ENCODE measurements around the gene PDZD2.

Gene PDZD2

DNA sequence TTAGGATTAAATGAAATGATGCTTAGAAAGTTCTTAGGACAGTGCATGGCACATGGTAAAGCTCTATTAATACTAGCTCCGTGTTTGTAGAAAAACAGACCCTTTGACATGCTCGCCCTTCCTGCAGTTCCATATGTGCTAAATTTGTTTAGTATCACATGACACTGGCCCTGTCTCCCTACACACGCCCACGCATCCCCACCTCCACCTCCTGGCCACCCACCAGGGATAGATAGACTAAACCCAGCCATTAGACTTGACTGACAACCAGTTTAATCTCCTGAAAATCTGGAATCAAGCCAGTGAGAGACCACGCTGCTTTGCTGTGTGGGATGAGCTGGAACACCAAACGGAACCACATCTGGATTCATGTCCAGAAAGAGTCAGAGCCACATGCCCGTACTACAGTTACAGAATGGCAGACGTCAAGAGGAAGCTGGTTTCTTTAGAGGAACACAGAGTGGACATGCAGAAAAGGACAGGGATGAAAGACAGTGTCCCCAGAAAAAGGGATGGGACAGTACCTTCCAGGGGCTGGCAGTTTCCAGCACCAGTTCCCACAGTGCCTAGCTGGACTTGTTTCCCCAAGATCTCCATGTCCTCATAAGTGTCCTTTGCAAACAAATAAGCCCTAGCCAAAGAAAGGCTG is 186.1 kb downstream of the PDZD2 start:
- DNase-seq (ENCODE audit: low read depth), result no peak

DNA sequence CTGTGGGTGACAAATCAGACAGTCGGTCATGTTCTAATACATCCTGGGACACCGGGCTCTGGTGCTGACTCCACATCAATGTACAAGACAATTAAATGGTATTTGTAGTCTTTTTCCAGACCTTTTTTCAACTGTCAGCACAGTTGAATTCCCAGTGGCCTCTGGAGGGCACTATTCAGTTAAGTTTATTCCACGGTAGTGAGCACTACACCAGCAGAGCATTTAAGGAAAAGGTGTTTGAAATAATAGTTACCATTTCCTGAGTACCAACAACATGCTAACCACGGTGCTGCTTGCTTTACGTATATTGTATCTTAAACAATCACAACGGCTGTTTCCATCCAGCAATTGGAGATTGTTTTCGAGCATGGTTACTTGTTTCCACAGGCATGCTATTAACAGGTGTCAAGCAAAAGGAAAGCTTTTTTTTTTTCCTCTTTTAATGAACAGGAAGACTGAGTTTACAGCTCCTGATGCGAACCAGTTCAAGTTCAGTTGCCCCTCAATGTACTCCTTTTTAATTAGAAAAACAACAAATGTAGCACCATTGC is 186.7 kb downstream of the PDZD2 start:
- DNase-seq (ENCODE audit: low read depth), result no peak

DNA sequence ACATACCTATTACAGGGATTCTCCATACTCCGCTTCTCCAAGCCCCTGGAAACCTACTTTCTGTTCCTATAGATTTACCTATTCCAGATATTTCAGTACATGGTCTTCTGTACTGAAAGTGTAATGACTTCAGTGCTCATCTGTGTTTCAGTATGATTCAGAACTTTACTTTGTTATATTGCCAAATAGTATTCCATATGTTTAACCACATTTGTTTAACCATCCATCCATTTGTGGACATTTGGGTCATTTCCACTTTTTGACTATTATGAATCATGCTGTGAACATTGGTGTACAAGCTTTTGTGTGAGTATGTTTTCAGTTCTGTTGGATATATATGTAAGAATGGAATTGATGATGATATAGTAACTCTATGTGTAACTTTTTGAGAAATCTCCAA is 188.9 kb downstream of the PDZD2 start:
- no peak for DNase-seq (ENCODE audit: low read depth)

DNA sequence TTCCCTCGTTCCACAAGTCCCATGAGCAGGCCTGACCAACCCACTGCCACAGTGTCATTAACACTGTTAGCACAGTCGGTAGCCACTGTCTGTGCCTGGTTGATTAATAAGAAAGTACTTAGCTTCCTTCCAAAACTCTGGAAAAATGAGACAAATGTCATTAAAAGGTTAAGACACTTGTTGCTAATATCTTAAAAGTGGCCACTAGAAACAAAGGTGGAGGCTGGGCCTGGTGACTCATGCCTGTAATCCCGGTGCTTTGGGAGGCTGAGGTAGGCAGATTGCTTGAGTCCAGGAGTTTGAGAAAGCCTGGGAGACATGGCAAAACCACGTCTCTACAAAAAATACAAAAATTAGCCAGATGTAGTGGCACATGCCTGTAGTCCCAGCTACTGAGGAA is 194.0 kb downstream of the PDZD2 start:
- no peak for DNase-seq (ENCODE audit: low read depth)

DNA sequence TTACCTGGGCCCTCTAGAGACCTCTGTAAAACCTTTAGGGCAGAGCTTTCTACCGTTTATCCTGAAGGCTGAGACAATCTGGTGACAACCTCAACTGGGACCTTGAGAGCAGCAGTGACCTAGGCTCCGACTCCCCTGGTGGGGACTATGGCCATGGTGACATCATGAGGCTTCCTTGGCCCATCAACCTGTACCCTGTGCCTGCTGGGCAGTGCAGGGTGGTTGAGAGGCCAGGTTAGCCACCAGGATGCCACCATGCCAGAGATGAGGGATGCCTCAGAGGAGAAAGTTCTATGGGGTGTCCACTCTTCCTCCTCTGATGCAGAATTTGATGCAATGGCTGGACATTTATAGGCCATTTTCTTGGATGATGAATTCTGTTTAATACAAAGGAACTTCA is 194.8 kb downstream of the PDZD2 start:
- no peak for DNase-seq (ENCODE audit: low read depth)

DNA sequence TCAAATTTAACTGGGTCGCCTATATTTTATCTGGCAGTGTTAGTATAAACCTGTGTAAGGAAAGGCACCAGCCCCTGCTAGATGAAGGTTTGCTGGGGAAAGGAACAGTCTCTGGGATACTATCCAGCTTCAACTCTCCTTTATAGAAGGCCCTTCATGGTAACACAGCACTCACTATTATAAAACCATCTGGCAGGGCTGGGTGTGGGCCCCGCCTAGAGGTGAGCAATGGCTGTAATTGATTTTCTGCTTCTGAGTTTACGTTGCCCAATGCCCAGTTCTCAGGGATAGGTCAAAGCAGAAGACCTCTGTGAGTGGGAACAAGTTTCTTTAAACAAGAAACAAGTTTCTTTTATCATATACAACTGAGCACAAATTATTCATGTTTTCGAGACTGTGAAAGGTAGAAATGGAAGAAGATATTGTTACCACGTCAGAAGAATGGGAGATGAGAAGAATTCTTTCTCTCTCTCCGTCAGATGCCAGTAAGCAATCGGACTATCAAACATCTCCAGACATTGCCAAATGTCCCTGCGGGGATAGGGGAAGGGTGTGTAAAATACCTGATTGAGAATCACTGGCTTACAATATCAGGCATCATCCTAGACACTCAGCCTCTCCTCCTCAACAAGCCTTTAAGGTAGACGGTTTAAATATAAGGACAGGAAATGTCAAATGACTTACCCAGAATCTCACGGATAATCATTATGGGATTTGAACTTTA is 205.9 kb downstream of the PDZD2 start:
- DNase-seq (ENCODE audit: low read depth), result no peak

DNA sequence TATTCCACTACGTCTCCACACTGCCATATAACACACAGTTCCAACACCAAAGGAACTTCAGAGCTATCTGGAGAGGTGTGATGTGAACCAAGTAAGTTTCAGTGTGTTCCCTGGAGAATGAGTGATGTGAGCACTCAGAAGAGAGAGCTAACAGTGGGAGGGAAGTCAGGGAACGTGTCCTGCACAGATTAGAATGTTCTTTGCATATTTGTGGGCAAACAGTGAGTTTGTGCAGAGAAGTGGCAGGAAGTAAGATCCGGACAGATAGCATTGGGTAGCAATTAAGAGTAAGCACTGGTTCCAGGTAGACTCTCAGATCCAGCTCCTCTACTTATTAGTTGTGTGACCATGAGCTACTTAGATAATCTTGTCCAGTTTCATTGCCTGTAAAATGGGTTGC is 206.4 kb downstream of the PDZD2 start:
- no peak for DNase-seq (ENCODE audit: low read depth)

DNA sequence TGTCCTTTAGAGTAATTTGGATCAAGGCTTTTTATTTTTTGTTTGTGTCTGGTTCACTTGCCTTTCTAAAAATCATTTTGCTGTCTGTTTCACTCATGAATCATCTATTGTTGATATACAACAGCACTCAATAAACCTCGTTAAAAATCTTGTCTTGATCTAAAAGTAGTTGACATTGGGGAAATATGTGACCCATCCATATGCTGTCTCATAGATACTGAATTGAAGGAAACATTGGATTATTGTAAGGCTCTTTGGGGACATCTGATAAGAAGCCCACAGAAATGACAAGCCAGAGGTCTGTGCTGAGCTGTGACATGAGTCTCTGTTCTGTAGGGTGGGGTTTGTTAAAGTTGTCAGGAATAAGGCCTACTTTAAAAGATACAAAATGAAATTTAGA is 208.0 kb downstream of the PDZD2 start:
- no peak for DNase-seq (ENCODE audit: low read depth)

DNA sequence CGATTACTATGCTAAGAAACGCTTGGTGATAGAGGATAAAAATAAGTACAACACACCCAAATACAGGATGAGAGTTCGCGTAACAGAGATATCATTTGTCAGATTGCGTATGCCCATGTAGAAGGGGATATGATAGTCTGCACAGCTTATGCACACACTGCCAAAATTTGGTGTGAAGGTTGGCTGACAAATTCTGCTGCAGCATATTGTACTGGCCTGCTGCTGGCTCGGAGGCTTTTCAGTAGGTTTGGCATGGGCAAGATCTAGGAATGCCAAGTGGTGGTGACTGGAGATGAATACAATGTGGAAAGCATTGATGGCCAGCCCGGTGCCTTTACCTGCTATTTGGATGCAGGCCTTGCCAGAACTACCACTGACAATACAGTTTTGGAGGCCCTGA is 208.4 kb downstream of the PDZD2 start:
- no peak for DNase-seq (ENCODE audit: low read depth)

DNA sequence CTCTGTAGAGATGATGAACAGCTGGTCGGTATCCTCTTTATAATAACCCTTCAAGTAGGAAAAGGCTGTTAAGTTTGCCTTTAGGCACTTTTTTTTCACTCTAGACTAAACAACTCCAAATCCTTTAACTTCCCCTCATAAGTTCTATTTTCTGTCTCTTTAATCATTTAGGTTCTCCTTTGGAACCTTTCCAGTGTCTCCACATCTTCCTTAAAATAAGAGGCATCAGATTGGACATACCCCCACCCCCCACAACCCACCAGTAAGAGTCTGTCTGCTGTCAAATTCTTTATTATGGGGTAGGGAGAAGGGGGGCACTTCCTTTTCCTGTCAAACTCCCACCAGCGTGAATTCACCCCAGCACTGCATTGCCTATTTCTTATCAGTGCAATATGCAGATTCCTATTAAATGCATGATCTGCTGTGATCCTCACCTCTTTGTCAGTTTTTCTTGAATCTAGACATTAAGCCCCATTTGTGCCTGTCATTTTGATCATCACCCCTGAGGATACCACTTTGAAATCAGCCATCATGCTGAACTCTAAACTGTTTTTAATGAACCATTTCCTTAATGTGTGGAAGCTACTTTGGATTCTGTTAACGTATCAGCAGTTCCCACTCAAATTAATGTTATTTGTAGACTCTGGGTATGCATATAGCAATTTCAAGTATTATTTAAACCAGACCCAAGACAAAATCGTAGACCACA is 212.2 kb downstream of the PDZD2 start:
- no peak for DNase-seq (ENCODE audit: low read depth)

DNA sequence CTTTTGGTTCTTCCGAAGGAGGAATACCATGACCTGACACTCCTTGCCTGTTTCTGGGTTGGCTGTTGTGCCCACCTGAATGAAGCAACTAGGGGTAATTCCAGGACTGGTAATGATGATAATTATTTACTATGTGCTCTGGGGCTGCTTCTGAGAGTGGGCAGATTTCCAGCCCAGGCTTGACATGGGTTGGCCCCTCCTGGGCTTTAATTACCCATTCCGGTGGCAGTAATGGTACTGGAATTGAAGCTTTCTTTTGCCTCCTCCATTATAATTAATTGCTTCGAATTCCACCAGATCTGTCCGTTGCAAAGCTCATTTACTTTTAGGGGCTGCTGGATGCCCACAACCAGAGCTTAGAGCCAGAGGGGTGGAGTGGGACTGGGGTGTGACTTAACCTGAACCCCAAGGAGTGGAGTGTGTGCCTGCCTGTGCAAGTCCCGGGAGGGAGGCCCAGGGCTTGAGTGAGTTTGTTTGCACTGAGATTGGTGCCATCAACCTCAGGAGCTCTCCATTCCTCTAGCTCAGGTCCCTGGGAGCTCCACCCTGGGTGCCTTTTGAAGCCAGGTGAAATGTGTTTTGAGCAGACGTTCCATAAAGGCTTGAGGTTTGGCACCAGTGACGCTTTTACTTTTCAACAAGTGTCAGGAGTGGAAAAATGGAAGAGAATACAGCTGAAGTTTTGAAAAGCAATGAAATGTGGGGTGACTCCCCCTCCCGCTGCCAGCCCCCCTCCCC is 214.6 kb downstream of the PDZD2 start:
- no peak for DNase-seq (ENCODE audit: low read depth)

DNA sequence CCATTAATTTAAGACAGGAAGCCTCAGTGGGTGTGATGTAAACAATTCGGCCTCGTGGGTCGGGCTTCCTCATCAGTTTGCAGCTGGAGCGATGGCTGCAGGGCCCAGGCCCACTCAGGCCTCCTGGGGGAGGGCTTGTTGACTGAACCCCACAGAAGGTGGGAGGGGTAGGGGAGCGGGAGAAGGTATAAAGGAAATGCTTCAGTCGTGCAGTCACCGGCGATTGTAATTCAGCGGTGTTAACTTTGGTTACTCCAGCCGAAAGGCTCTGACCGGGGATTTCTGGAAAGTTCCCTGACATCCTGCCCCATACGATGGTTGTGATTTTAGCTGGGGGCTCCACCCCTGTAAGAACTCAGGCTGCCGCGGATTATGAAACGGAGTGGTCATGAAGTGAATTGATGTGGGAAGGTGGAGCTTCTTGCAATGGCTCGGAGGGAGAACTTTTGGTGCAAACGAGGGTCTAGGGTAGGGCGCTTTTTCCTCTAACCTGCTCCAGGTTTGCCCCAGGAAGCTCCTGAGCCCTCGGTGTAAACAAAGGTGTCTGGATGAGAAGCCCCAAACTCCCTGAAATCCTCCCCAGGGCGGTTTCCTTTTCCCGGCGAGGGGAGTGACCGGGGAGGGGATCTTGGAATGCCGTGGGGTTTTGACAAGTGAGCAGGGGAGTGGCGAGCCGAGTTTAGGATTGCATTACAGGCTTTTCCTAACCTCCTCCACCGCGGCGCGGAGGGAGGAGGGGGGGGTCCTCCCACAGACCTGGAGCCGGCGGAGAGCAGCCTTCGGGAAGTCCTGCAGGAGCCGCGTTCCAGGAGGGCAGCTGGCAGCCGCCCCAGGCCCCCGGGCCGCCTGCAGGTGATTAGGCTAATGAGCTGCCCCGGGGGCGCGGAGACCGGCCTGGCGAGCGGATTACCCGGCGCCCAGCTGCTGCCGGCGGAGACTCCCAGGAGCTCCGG is 215.5 kb downstream of the PDZD2 start:
- no peak for DNase-seq (ENCODE audit: low read depth)

DNA sequence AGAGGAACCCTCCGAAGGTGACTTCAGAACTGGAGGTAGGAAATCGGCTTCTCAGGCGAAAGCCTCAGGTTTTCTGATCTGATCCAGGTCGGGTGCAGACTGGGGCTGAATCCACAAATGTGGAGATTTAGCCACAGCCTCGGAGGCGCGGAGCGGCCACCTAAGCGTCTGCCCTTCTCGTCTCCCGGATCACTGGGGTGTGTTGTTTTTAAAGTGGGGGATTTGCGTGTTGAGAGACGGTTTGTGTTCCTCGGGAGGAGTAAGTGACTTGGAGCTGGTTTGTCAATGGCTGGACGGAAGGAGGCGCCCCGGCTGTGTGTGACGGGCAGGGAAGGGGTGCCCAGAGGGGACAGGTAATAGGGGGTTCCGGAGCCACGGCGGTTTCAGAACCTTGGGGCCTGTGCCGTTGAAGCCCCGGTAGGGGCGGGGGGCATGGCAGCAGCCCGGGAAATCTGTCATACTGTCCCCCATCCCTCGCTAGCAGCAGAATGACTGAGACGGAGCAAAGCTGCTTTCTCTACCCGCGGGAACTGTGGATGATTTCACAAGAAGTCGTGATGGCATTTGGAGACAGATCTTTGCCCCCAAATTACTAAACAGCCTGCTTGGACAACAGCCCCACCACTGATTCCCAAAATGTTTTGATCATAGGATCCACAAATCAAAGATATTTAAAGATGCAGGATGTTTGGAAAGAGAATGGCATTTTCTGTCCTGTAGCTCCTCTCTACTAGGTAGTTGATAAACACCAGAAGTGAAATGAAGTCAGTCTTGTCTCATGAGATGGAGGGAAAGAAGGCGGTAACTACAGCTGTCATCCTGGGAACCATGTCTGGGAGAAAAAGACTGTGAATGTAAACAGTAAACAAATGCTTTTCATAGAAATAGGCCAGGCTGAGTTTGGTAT is 216.5 kb downstream of the PDZD2 start:
- DNase-seq (ENCODE audit: low read depth), result no peak

DNA sequence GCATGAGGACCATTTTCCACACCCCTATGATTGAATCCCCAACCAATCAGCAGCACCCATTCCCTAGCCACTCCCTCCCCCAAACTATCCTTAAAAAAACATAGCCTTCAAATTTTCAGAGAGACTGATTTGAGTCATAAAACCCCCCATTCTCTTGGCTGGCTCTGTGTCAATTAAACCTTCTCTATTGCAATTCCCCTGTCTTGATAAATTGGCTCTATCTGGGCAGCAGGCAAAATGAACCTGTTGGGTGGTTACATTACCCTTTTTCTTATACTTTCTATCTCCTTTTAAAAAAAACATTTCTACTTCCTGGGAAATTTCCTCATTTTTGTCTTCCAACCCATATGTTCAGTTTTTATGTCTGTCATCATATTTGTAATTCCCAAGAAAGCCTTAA is 220.2 kb downstream of the PDZD2 start:
- no peak for DNase-seq (ENCODE audit: low read depth)

DNA sequence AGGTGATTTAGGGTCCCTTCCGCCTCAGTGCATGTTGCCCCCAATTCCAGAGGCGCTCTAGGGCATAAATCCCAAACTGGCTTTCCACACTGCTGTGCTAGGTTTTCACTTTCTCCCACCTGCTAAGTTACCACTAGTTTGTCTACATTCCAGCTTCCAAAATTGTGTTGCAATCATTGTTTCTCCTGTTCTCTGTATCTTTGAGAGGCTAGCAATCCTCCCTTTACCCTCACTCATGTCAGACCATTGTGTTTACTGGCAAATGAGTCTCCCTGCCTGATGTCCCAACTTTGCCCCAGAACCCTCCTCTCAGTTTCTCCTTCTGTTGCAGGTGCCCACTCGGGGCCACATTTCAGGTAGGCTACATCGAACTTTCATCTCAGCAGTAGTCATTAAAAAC is 221.3 kb downstream of the PDZD2 start:
- no peak for DNase-seq (ENCODE audit: low read depth)

DNA sequence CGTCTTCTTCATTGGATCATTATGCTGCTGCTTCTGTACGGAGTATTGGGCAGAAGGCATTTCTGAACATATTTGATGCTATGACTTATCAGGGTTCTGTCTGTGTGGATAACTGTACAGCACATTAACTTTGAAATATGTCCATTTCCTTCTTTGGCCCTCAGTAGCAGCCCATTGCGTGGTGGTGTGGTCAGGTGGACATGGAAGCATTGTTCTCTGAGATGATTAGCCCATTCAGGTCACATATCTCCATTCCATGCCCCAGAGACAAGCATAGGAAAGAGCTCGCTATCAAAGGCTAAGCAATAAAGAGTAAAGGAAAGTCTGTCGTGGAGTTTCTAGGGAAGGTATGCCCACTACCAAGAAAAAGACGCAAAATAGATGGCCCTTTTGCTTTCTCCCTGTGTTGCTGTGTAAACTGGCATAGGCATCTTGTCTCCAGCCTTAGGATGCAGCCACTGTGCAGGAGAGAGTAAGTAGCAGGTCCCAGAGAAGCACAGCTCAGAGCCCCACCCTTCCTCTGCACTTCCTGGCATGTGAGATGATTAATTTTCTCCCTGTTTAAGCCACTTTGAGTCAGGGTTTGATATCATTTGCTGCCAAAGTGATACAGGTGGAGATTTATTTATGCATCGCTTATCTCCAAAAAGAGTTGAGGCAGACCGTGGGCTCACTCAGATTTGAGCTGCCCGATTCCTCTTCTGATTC is 221.9 kb downstream of the PDZD2 start:
- no peak for DNase-seq (ENCODE audit: low read depth)

DNA sequence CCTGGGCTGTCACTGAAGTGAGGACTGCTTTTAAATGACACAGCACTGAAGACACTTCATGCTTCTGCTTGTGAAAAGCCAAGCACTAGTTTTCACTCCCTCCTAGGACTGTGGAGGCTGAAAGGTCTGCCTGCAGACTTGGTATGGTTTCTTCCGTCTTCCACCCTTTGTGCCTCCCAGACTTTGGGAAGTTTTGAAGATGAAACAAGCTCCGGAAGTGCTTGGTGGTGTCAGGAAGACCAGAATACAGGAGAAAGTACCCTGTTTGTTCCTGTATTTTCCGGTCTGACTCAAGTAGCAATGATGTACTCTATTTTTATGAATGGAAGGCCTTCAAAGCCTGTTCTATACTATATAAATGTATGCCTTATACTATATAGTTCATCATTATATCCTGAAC is 222.7 kb downstream of the PDZD2 start:
- DNase-seq (ENCODE audit: low read depth), result no peak

DNA sequence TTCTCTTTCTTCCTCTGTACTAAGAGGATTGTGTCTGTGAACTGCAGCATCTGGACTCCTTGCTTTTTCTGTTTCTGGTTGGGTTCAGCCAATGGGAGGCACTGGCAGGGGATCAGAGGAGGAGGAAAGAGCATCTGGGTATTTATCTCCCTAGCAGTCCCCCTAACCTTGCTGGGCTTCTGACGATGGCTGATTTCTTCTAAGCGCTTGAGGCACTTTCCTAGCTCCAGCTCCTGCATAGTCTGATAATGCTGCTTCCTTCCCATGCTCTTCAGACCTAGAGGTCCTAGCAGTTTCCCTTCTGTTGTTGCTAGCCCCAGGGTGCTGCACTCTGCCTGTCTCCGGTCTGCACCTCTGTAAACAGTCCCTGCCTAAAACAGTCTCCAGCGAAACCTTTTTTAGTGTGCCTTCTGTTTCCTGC is 225.1 kb downstream of the PDZD2 start:
- DNase-seq (ENCODE audit: low read depth), result no peak

DNA sequence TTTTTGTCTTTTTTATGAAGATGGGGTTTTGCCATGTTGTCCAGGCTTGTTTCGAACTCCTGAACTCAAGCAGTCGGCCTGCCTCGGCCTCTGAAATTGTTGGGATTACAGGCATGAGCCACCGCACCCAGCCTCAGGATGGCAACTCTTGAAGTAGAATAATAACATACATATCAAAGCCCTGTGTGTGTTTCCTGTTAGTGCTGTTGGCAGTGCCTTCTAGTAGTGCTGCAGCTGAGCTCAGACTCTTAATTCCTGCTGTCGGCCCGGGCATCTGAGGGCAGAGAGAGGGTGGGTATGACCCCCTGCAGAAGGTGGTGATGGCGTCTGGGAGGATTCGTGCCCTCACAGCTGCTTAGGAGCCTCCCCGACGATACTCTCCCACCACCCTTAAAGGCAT is 227.2 kb downstream of the PDZD2 start:
- DNase-seq (ENCODE audit: low read depth), result no peak

DNA sequence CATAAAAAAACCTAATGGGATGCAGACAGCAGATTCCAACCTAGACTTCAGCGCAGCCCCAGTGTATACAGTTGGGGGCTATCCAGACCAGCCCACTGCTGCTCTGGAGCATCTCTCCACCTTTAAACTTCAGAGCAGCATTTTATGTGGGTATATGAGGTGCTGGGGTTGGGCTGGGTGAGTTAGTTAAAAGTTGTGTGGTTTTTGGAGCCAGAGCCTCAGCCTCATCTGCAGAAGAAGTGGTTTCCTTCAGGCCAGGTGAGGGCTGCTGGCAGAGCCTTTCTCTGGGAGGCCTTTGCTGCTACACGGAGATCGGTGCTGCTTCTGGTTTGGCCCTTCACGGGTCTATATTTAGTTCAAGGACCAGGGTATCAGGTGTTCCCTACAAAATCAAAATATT is 228.3 kb downstream of the PDZD2 start:
- DNase-seq (ENCODE audit: low read depth), result no peak
